Body of pancreas (tissue), 4 donors: ENCODE measurements around the gene MYMX.
A peak's percentile ranks its signal among the peaks of the same experiment; 100 is the strongest.

Experiments used
- POLR2A ChIP-seq, 3 donors: fragments of 450-650 bp; IDR thresholded peaks; one replicate each; pipeline ENCODE4 v1.6.1; 2016; ENCODE audit warnings: antibody characterized with exemption in 3 of 3, mild to moderate bottlenecking in 2 of 3
- TF ChIP-seq, protein P1 (sequence below), 7 experiments: fragments of 450-650 bp in 4 of 7; fragments of 200-600 bp in 3 of 7; sonication (generic) in 3 of 7; IDR thresholded peaks; one replicate each; pipeline ENCODE4 v1.5.1; 2016 to 2019; ENCODE audit warnings: antibody characterized with exemption in 7 of 7

DNA sequence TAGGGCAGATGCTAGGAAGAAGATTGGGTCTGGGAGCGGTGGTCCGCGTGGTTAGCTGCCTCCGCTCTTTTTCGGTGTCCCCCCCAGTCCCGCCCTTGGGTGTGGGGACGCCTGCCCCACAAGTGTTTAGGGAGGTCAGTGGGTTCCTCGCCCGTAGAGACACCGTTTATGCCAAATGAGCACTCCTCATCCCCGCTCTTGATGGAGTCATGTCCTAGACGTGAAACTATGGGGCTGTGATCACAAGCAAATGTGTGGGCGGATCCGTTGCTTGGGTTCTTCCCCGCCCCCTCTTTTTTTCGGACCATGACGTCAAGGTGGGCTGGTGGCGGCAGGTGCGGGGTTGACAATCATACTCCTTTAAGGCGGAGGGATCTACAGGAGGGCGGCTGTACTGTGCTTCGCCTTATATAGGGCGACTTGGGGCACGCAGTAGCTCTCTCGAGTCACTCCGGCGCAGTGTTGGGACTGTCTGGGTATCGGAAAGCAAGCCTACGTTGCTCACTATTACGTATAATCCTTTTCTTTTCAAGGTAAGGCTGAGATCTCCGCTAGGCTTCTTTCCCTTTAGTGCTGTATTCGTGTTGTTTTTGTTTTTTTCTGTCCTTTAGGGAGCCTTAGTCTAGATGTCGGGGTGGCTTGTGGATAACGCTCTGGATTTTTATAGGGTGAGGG is 30.1 kb downstream of the MYMX start, which contains the start of gene HSP90AB1:
- TF ChIP-seq, protein P1, sequence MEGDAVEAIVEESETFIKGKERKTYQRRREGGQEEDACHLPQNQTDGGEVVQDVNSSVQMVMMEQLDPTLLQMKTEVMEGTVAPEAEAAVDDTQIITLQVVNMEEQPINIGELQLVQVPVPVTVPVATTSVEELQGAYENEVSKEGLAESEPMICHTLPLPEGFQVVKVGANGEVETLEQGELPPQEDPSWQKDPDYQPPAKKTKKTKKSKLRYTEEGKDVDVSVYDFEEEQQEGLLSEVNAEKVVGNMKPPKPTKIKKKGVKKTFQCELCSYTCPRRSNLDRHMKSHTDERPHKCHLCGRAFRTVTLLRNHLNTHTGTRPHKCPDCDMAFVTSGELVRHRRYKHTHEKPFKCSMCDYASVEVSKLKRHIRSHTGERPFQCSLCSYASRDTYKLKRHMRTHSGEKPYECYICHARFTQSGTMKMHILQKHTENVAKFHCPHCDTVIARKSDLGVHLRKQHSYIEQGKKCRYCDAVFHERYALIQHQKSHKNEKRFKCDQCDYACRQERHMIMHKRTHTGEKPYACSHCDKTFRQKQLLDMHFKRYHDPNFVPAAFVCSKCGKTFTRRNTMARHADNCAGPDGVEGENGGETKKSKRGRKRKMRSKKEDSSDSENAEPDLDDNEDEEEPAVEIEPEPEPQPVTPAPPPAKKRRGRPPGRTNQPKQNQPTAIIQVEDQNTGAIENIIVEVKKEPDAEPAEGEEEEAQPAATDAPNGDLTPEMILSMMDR (IDR thresholded peaks at IDR 0.05) = peak in 1 of 7 experiments; percentile 18
- TF ChIP-seq POLR2A (IDR thresholded peaks at IDR 0.05) = peak; percentile 98 to 100 (median 100)
